ENCODE measurements around the gene GLG1.

The GLG1 gene

DNA sequence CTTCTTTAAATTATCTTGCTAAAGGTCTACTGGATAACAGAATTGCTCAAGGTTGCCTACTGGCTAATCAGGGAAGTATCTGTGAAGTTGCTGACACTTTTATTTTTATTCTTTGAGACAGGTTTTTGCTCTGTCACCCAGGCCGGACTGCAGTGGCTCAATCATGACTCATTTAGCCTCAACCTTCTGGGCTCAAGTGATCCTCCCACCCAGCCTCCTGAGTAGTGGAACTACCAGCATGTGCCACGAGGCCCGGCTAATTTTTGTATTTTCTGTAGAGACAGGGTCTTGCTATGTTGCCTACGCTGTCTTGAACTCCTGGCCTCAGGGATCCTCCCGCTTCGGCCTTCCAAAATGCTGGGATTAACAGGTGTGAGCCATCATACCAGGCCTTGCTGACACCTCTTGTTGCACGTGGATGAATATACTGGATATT lies 43.1 kb downstream of the GLG1 start:
- H3K4me1 Mint-ChIP-seq: peaks cover 36% of the 10 kb centered on the region
- H3K9me3 Mint-ChIP-seq: no peaks in the 10 kb centered on the region

DNA sequence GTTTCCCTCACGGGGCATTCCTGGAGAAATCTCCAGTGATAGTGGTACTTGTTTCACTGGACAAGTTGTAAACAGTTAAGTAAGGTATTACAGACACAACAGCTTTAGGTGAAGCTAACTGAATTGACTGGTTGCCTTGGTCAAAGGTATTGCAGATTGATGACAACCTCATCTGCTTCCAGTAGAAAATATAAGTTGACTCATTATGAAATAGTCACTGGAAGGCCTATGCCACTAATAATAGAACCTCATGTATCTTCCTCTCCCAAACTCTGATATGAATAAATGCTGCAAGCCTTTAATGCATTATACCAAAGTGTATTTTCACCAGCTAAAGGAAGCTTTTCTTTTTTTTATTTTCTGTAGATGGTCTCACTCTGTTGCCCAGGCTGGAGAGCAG lies 44.8 kb downstream of the GLG1 start:
- H3K9me3 Mint-ChIP-seq: no peaks in the 10 kb centered on the region
- H3K4me1 Mint-ChIP-seq: peaks cover 35% of the 10 kb centered on the region
- DNase-seq: no peak
- peaks cover 3% of the 10 kb centered on the region for H3K27me3 Mint-ChIP-seq (ENCODE audit: low read depth, poor library complexity)
- H3K36me3 Mint-ChIP-seq (ENCODE audit: low read depth): peaks cover 28% of the 10 kb centered on the region
- H3K27ac Mint-ChIP-seq: no peak overlapping the region
- TF ChIP-seq, protein P1, sequence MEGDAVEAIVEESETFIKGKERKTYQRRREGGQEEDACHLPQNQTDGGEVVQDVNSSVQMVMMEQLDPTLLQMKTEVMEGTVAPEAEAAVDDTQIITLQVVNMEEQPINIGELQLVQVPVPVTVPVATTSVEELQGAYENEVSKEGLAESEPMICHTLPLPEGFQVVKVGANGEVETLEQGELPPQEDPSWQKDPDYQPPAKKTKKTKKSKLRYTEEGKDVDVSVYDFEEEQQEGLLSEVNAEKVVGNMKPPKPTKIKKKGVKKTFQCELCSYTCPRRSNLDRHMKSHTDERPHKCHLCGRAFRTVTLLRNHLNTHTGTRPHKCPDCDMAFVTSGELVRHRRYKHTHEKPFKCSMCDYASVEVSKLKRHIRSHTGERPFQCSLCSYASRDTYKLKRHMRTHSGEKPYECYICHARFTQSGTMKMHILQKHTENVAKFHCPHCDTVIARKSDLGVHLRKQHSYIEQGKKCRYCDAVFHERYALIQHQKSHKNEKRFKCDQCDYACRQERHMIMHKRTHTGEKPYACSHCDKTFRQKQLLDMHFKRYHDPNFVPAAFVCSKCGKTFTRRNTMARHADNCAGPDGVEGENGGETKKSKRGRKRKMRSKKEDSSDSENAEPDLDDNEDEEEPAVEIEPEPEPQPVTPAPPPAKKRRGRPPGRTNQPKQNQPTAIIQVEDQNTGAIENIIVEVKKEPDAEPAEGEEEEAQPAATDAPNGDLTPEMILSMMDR (IDR thresholded peaks at IDR 0.05): no peak
- no peak overlapping the region for H3K4me3 Mint-ChIP-seq

More for the DNA sequence above, 43.1 kb downstream of the GLG1 start:
- peaks cover 3% of the 10 kb centered on the region for H3K27me3 Mint-ChIP-seq (ENCODE audit: low read depth, poor library complexity)
- no peak overlapping the region for H3K4me3 Mint-ChIP-seq
- H3K27ac Mint-ChIP-seq: no peak overlapping the region
- TF ChIP-seq, protein P1 (IDR thresholded peaks at IDR 0.05): no peak
- no peak for DNase-seq
- peaks cover 31% of the 10 kb centered on the region for H3K36me3 Mint-ChIP-seq (ENCODE audit: low read depth)

DNA sequence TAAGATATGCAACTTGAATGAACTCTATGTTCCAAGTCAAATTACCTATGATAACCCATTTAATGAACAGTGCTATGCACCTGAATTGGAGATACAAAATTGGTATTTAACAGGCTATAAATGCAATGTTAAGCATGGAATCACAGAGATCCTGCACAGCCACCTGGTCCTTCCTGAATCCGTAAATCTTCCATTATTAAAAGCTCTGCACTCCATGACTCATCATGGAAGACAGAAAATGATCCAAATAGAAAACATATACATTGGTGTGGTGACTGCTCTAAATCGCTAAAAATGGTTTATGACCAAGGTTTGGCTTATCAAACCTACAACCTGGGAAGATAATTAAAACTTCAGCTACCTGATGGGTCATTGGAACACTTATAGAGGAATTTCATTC lies 45.3 kb downstream of the GLG1 start:
- Mint-ChIP-seq H3K4me3 (no peak overlapping the region), H3K9me3 (no peaks in the 10 kb centered on the region), H3K36me3 (ENCODE audit: low read depth) (peaks cover 24% of the 10 kb centered on the region), H3K27ac (no peak overlapping the region), H3K27me3 (ENCODE audit: low read depth, poor library complexity) (no peaks in the 10 kb centered on the region), H3K4me1 (peaks cover 30% of the 10 kb centered on the region)
- TF ChIP-seq, protein P1 (IDR thresholded peaks at IDR 0.05): no peak
- no peak for DNase-seq

DNA sequence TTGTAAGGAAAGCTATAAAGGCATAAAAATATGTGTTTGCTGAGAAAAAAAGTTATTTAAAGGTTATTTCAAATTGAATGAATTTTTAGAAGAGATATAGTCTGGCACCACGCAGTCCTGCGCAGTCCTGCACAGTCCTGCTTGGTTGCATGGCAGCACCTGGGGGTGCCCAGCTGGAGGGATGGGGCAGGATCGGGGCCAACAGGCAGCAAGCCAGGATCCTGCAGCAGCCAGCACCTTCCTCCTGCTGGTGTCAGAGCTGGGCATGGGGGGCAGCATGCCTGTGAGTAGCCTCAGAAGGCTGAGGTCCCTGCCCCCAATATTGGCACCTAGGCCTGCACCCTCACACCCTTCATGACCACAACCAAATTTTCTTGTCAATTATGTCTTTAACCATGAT lies 46.0 kb downstream of the GLG1 start:
- H3K9me3 Mint-ChIP-seq: no peaks in the 10 kb centered on the region
- H3K36me3 Mint-ChIP-seq (ENCODE audit: low read depth): peaks cover 21% of the 10 kb centered on the region
- TF ChIP-seq, protein P1 (IDR thresholded peaks at IDR 0.05): no peak

DNA sequence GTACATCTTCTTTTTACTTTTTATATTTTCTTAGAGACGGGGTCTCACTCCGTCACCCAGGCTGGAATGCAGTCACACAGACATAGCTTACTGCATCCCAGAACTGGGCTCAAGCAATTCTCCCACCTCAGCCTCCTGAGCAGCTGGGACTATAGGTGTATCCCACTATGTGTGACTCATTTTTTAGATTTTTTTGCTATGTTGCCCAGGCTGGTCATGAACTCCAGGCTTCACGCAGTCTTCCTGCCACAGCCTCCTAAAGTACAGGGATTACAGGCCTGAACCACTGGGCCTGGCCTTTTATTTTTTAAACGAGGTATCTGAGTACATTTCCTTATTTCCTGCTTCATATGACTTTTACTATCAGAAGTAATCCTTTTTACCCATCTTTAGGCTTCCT lies 48.0 kb downstream of the GLG1 start:
- Mint-ChIP-seq H3K27me3 (ENCODE audit: low read depth, poor library complexity) (no peaks in the 10 kb centered on the region), H3K9me3 (no peaks in the 10 kb centered on the region), H3K4me1 (peaks cover 5% of the 10 kb centered on the region), H3K27ac (peak overlapping the region; percentile 19), H3K4me3 (no peak overlapping the region), H3K36me3 (ENCODE audit: low read depth) (peaks cover 11% of the 10 kb centered on the region)
- TF ChIP-seq, protein P1 (IDR thresholded peaks at IDR 0.05): no peak
- no peak for DNase-seq

More for the DNA sequence above, 46.0 kb downstream of the GLG1 start:
- Mint-ChIP-seq H3K4me1 (peaks cover 23% of the 10 kb centered on the region), H3K27ac (no peak overlapping the region), H3K4me3 (no peak overlapping the region), H3K27me3 (ENCODE audit: low read depth, poor library complexity) (no peaks in the 10 kb centered on the region)
- no peak for DNase-seq

DNA sequence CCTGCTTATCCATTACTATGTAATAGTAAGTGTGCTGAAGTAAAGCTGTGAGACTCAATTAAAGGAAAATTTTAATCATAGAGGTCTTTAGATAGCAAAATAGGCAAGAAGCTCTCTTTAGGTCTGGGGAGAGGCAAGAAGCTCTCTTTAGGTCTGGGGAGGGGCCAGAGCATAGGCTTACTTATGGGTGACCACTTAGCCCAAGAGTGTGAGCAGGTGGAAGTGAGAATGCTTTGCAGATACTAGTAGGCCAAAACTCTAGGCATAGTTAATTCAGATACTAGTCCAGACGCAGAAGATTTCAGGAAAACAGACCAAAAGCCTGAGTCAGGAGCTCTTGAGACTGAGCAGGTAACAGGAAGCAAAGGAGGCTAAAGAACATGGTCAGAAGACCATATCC lies 49.6 kb downstream of the GLG1 start:
- Mint-ChIP-seq H3K36me3 (ENCODE audit: low read depth) (peaks cover 5% of the 10 kb centered on the region), H3K27me3 (ENCODE audit: low read depth, poor library complexity) (no peaks in the 10 kb centered on the region), H3K4me1 (no peaks in the 10 kb centered on the region), H3K9me3 (no peaks in the 10 kb centered on the region), H3K27ac (peak overlapping the region; percentile 34), H3K4me3 (no peak overlapping the region)
- no peak for DNase-seq
- TF ChIP-seq, protein P1 (IDR thresholded peaks at IDR 0.05): no peak
